T-helper 2 cell treated with Interferon-gamma antibody and Interleukin-4, amounts not matched to agents 5 μg/mL and 100 μg/mL, for 36 hours (primary cell): Measurements from ENCODE around the gene WSB2.

Source experiments
- DNase-seq: peaks from one replicate; pipeline ENCODE4 v3.0.0; 2021; ENCODE audit warnings: low spot score
- H3K27ac Mint-ChIP-seq: one replicate; pipeline ENCODE4 v1.8.0; 2021; ENCODE audit warnings: mild to moderate bottlenecking, mixed read lengths
- H3K27me3 Mint-ChIP-seq: one replicate; pipeline ENCODE4 v1.8.0; 2021; ENCODE audit warnings: low read depth, mixed read lengths
- H3K36me3 Mint-ChIP-seq: one replicate; pipeline ENCODE4 v1.8.0; 2021; ENCODE audit warnings: low read depth, mixed read lengths
- H3K4me1 Mint-ChIP-seq: one replicate; pipeline ENCODE4 v1.8.0; 2021; ENCODE audit warnings: low read depth, mixed read lengths
- H3K4me3 Mint-ChIP-seq: one replicate; pipeline ENCODE4 v1.8.0; 2022; ENCODE audit warnings: mild to moderate bottlenecking, moderate library complexity, mixed read lengths
- H3K9me3 Mint-ChIP-seq: one replicate; pipeline ENCODE4 v1.8.0; 2021; ENCODE audit warnings: mixed read lengths

WSB2 gene

DNA sequence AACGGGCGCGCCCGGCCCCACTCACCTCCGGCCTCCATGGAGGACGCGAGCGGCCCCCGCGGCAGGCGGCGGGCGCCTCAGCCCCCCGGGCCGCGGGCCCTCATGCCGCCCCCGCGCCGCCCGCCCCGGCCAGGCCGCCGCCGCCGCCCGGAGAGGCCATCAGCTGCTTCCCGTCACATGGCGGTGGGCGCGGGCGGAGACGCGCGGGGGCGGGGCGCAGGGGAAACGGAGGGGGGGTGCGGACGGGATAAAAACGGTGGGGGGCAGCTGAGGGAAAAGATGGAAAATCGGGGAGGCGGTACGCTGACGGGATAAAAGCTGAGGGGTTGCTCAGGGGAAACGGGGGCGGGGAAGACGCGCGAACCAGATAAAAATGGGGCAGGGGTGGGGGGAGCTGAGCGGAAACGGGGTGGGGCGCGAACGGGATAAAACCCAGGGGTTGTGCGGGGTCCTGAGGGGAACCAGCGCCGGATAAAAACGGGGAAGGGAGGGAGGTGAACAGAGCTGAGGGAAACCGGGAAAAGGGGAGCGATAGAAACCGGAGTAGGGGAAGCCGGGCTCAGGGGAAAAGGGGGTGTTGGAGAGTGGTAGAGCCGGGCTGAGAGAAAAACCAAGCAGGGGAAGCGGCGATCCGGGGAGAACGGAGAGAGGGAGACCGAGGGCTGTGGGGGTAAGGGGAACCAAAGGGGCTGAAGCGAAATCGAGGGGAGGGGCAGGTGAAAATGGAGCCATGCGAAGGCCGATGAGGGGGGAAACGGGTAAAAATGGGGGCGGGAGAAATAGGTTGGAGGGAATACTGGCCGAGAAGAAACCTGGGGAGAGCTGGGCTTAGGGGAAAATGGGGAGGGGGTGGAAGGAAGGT lies at the start of gene WSB2:
Gene WSB2 (minus strand): TSS at position 169 of the 862 bp plus-strand sequence. CDS start 131 bp downstream, at position 38.
- Mint-ChIP-seq H3K4me1 (peaks cover 49% of the 10 kb centered on the region), H3K4me3 (peak within 1 kb of the TSS; percentile 99), H3K9me3 (no peaks in the 10 kb centered on the region), H3K27ac (peak within 1 kb of the TSS; percentile 99), H3K36me3 (peaks cover 3% of the 10 kb centered on the region), H3K27me3 (no peaks in the 10 kb centered on the region)
- DNase-seq = peak; percentile 72

DNA sequence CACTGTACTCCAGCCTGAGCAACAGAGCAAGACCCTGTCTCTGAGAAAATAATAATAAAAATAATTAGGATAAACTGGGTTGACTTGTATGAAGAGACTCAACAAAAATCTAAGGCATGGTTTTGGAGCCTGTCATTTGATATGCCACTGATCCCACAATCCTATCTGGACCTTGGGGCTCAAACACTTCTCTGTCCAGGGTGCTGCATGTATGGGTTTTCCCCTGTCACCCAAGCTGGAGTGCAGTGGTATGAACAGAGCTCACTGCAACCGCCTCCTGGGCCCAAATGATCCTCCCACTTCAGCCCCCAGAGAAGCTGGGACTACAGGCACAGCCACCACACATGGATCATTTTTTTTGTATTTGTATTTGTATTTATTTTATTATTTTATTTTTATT lies 48.1 kb upstream of the WSB2 start:
- Mint-ChIP-seq H3K4me3 (no peak overlapping the region), H3K27ac (no peak overlapping the region), H3K4me1 (peaks cover 4% of the 10 kb centered on the region), H3K9me3 (no peaks in the 10 kb centered on the region), H3K36me3 (no peaks in the 10 kb centered on the region), H3K27me3 (peaks cover 4% of the 10 kb centered on the region)
- DNase-seq = no peak

DNA sequence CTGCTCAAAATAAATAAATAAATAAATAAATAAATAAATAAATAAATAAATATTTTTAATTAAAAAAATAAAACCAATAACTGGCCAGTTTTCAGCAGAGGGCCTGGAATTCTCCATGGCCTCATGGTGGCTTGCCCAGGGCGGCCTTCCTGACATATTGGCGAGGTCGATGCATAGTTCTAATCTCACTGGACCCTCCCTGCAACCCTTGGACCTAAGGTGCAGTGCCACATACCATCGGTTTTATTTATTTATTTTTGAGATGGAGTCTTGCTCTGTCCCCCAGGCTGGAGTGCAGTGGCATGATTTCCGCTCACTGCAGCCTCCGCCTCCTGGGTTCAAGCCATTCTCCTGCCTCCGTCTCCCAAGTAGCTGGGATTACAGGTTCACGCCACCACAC lies 46.7 kb upstream of the WSB2 start:
- H3K4me1 Mint-ChIP-seq = peaks cover 6% of the 10 kb centered on the region
- H3K4me3 Mint-ChIP-seq = no peak overlapping the region
- H3K36me3 Mint-ChIP-seq = peaks cover 2% of the 10 kb centered on the region
- no peaks in the 10 kb centered on the region for H3K9me3 Mint-ChIP-seq
- no peak for DNase-seq
- H3K27me3 Mint-ChIP-seq = peaks cover 9% of the 10 kb centered on the region
- H3K27ac Mint-ChIP-seq = no peak overlapping the region

DNA sequence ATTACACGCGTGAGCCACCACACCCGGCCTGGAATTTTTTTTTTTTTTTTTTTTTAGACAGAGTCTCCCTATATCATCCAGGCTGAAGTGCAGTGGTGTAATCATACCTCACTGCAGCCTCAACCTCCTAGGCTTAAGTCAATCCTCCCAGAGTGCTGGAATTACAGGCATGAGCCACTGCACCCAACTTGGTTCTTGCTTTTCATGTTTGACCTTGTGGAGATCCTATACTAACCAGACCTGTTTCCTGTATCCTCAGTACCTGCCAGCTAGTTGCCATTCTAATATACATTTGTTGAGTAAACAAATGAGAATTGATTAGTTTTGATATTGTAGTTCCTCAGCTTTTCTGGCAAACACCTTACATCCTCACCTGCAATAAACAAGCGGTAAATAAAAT lies 46.0 kb upstream of the WSB2 start:
- no peaks in the 10 kb centered on the region for H3K9me3 Mint-ChIP-seq
- H3K4me1 Mint-ChIP-seq = peaks cover 6% of the 10 kb centered on the region
- peaks cover 14% of the 10 kb centered on the region for H3K27me3 Mint-ChIP-seq
- no peak overlapping the region for H3K4me3 Mint-ChIP-seq
- peaks cover 2% of the 10 kb centered on the region for H3K36me3 Mint-ChIP-seq
- no peak overlapping the region for H3K27ac Mint-ChIP-seq
- no peak for DNase-seq

DNA sequence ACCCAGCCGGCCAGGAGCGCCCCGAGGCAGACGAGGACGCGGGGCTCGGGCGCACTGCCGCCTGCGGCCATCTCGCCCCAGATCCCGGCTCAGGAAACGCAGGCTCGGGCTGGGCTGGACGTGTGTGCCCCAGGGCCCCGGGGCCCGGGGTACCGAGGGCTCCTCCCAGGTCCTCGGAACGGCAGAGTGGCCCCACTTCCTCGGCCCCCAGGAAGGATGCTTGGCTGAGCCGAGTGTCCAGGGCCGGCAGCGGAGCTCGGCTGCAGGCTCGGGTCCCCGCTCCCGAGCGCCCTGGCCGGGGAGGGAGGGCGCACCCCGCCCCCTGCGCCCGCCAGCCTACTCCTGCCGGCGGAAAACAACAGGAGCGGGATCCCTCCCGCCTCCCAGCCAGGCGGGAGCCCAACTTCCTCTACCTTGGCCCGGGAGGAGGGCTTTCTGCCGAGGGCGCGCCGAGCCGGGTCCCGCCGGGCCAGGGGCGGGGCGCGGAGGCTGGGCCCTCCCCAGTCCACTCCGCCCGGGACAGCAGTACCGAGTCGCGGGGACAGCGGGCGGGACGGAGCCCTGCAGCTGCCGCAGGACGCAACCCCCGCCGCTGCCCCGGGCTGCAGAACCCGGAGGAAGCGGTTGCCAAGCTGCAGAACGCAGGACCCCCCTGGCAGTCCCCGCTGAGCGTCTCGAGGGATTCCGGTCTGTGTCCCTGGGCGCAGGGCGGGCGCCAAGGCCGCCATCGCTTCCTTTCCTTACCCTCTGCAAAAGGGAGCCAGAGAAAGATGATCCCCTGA lies 42.8 kb upstream of the WSB2 start, which contains the start of gene VSIG10:
Gene VSIG10 (minus strand): TSS at position 411 of the 782 bp plus-strand sequence. CDS start 340 bp downstream, at position 71.
- peak within 1 kb of the TSS; percentile 92 for H3K4me3 Mint-ChIP-seq
- peak; percentile 20 for DNase-seq
- peaks cover 6% of the 10 kb centered on the region for H3K4me1 Mint-ChIP-seq
- H3K9me3 Mint-ChIP-seq = no peaks in the 10 kb centered on the region
- H3K27ac Mint-ChIP-seq = peak within 1 kb of the TSS; percentile 52
- H3K36me3 Mint-ChIP-seq = peaks cover 2% of the 10 kb centered on the region
- H3K27me3 Mint-ChIP-seq = peaks cover 19% of the 10 kb centered on the region

DNA sequence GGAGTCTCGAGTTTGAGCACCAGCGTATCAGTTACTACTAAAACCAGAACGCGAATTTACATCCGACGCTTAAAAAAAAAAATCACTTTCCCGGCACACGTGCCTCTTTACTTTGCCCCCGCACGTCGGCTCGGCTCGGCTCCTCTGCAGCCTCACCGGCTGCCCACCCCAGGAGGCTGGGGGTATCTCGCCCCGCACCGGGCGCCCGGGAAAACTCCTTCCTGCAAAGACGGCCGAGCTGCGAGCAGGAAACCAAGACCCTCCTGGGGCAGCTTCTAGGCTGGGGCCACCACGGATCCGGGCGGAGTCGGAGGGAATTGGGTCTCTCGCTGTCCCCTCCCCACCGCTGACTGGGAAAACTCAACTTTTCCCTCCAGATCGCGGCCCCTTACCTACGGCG lies 42.2 kb upstream of the WSB2 start:
- peaks cover 6% of the 10 kb centered on the region for H3K4me1 Mint-ChIP-seq
- H3K36me3 Mint-ChIP-seq = peaks cover 2% of the 10 kb centered on the region
- no peak overlapping the region for H3K27ac Mint-ChIP-seq
- no peaks in the 10 kb centered on the region for H3K9me3 Mint-ChIP-seq
- H3K4me3 Mint-ChIP-seq = peak overlapping the region; percentile 92
- DNase-seq = peak; percentile 5
- H3K27me3 Mint-ChIP-seq = peaks cover 19% of the 10 kb centered on the region

DNA sequence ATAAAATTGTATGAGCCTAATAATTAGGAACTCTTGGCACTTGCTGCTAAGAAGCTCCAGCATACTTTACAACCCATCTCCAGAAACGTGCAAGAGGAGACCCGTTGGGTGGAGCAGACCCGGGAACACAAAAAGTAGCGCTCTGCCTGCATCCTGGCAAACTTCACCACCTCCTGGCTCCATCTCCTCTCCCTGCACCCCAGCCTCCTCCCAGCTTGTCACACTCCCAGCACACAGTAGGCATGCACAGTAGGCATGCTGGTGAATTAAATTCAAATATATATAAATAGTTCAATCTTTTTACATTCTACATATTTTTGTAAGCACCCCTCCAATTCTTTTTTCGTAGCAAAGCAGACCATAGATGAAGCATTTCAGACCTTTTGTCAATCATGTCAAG lies 41.6 kb upstream of the WSB2 start:
- H3K27ac Mint-ChIP-seq = no peak overlapping the region

DNA sequence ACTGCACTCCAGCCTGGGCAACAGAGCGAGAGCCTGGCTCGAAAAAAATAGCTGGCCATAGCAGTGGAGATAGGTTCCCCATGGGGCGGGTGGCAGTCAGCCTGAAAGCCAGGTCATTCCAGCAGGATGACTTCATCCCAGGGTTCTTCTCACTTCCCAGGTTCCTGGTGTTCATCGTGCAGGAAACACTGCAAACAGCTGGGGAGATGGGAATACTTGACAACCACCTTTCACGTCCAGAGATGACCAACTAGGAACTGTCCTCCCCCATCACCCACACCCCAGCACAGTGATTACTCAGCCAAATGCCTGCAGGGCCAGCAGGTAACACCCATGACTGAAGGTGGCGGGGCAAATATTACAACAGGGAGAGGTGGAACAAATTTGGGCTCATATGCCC lies 41.1 kb upstream of the WSB2 start:
- Mint-ChIP-seq H3K4me1 (peaks cover 6% of the 10 kb centered on the region), H3K27me3 (peaks cover 19% of the 10 kb centered on the region), H3K27ac (no peak overlapping the region), H3K4me3 (no peak overlapping the region), H3K36me3 (peaks cover 2% of the 10 kb centered on the region), H3K9me3 (no peaks in the 10 kb centered on the region)
- no peak for DNase-seq

More for the DNA sequence above, 41.6 kb upstream of the WSB2 start:
- DNase-seq = no peak
- H3K36me3 Mint-ChIP-seq = peaks cover 2% of the 10 kb centered on the region
- no peaks in the 10 kb centered on the region for H3K9me3 Mint-ChIP-seq
- H3K4me3 Mint-ChIP-seq = peak overlapping the region; percentile 92
- peaks cover 19% of the 10 kb centered on the region for H3K27me3 Mint-ChIP-seq
- peaks cover 6% of the 10 kb centered on the region for H3K4me1 Mint-ChIP-seq

DNA sequence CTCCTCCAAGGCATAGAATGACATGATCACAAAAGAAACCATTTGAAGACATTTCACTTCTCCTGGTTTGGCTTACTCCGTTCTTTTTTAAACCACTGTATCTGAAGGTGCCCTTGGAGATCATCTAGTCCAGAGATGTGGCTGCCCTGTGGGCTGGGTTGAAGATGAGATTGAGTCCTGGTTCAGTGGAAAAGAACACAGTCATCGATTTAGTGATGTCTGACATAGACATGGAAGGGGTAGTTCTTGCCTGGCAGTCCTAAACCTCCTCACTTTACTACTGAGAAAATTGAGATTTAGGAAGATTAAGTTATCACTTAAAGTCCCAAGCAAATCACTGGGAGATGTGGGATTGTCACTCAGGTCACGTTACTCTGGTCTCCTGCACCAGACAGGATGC lies 40.1 kb upstream of the WSB2 start:
- Mint-ChIP-seq H3K9me3 (no peaks in the 10 kb centered on the region), H3K4me1 (peaks cover 6% of the 10 kb centered on the region), H3K27ac (no peak overlapping the region), H3K36me3 (peaks cover 2% of the 10 kb centered on the region), H3K4me3 (no peak overlapping the region), H3K27me3 (peaks cover 19% of the 10 kb centered on the region)
- no peak for DNase-seq

DNA sequence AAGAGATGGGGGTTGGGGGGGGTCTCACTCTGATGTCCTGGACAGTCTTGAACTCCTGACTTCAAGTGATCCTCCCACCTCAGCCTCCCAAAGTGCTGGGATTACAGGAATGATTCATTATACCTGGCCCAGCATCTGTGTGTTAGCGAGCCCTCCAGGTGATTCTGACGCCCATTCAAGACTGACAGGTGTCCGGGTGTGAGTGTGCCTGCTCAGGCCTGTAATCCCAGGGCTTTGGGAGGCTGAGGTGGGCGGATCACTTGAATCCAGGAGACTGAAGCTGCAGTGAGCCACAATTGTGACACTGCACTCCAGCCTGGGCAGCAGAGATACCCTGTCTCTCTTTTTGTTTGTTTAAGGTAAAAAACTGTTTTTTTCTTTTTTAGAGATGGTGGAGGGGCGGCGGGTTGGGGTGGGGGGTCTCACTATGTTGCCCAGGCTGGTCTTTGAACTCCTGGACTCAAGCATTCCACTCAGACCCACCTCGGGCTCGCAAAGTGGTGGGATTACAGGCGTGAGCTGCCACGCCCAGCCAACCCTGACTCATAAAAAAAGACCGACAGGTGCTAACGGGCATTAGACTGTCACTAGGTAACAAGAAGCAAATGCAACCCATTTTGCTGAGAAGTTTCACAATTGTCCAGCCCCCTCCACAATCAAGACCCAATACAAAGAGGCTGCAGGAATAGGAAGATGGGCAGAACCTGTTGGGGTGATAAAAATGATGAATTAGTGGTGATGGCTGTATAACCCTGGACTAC lies 38.1 kb upstream of the WSB2 start:
- no peaks in the 10 kb centered on the region for H3K9me3 Mint-ChIP-seq
- H3K36me3 Mint-ChIP-seq = peaks cover 2% of the 10 kb centered on the region
- H3K27me3 Mint-ChIP-seq = peaks cover 14% of the 10 kb centered on the region
- H3K4me3 Mint-ChIP-seq = no peak overlapping the region
- no peak overlapping the region for H3K27ac Mint-ChIP-seq
- peaks cover 3% of the 10 kb centered on the region for H3K4me1 Mint-ChIP-seq
- no peak for DNase-seq

DNA sequence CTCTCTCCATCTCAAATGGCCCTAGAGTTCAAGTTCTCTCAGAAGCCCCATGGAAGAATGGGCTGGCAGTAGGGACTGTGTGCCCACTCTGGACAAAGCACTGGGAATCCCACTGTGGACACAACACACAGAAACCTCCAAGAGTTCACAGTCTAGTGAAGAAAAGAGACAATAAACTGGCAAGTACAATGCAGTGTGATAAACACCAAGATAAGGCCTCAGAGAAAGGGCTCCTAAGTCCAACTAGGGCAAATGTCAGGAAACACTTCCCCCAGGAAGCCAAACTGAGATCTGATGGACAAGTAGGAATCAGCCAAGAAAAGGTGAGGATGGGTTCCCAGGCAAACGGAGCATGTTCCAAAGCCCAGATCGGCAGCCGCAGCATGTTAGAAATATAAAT lies 37.4 kb upstream of the WSB2 start:
- Mint-ChIP-seq H3K36me3 (peaks cover 2% of the 10 kb centered on the region), H3K27ac (no peak overlapping the region), H3K4me1 (peaks cover 3% of the 10 kb centered on the region), H3K9me3 (no peaks in the 10 kb centered on the region), H3K27me3 (peaks cover 14% of the 10 kb centered on the region), H3K4me3 (no peak overlapping the region)
- no peak for DNase-seq

DNA sequence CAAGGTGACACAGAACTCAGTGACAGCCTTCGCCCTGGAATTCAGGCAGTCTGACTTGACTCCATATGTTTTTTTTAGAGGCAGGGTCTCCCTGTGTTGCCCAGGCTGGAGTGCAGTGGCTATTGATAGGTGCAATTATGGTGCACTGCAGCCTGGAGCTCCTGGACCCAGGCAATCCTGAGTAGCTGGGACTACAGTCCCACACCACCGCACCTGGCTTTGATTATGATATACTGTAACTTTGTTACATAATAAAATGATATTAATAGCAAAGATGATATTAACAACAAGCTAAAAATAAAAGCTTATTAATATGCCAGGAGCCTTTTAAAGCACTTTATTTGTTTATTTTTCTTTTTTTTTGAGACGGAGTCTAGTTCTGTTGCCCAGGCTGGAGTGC lies 33.1 kb upstream of the WSB2 start:
- Mint-ChIP-seq H3K9me3 (no peaks in the 10 kb centered on the region), H3K36me3 (no peaks in the 10 kb centered on the region), H3K4me1 (no peaks in the 10 kb centered on the region), H3K4me3 (no peak overlapping the region), H3K27ac (no peak overlapping the region), H3K27me3 (no peaks in the 10 kb centered on the region)
- no peak for DNase-seq

DNA sequence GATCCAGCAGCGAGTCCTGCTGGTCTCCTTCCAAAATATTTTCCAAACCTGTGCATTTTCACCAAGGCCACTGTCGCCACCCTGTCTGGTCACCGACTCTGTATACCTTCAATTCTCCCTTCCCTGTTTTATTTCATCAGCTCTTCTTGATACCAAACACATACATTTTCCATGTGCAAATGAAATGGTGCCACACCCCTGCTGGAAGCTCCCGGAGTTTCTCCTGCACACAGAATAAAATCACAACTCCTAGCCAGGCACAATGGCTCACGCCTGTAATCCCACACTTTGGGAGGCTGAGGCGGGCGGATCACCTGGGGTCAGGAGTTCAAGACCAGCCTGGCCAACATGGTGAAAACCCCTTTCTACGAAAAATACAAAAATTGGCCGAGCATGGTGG lies 28.8 kb upstream of the WSB2 start:
- Mint-ChIP-seq H3K4me1 (no peaks in the 10 kb centered on the region), H3K9me3 (no peaks in the 10 kb centered on the region), H3K36me3 (no peaks in the 10 kb centered on the region), H3K27ac (no peak overlapping the region), H3K4me3 (no peak overlapping the region), H3K27me3 (no peaks in the 10 kb centered on the region)
- no peak for DNase-seq

DNA sequence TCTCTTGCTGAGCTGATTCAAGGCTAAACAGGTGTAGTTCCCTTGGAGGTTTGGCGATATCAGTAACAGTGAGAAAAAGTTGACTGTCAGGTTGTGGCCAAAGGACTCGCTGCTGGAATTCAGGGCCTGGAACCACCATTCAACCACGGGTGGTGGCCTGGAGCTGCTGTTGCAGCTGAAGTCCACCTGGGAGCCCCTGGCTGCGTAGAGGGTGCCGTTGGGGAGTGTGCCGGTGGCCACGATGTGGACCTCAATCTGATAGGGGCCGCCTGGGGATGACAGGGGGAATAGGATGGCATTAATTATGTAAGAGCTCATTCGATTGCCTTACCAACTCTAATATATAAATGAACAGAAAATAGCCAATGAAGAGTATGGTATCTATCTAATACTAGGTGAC lies 21.2 kb upstream of the WSB2 start:
- no peak for DNase-seq
- H3K4me3 Mint-ChIP-seq = no peak overlapping the region
- no peaks in the 10 kb centered on the region for H3K27me3 Mint-ChIP-seq
- H3K36me3 Mint-ChIP-seq = no peaks in the 10 kb centered on the region
- H3K4me1 Mint-ChIP-seq = no peaks in the 10 kb centered on the region
- no peaks in the 10 kb centered on the region for H3K9me3 Mint-ChIP-seq
- no peak overlapping the region for H3K27ac Mint-ChIP-seq
